PC-9 (cell line): Measurements from ENCODE around the gene SMIM7. TPM values are rescaled to one million over a fixed set of nuclear protein-coding genes. Genes with fewer than 3 reads are reported as not detected.

Experiments used
- BruUV-seq: library from RNA; stranded (reverse); fragments of 400-500 nt; replicated peaks from 2 replicates; lab custom pipeline; 2021; lab: Mats Ljungman, UMichigan
- CTCF ChIA-PET: fragments of 300-600 bp; sonication (Branson Sonifier 250); formaldehyde crosslinking; loops from one replicate; lab custom pipeline; 2022; ENCODE audit warnings: antibody characterized with exemption; lab: Charles Lee
- POLR2A ChIA-PET: fragments of 300-600 bp; sonication (Branson Sonifier 250); formaldehyde crosslinking; loops from one replicate; lab custom pipeline; 2022; ENCODE audit warnings: antibody characterized with exemption; ENCODE audit not compliant: unreplicated experiment; lab: Charles Lee
- DNase-seq, 2 experiments: peaks; one replicate each; pipeline versions ENCODE4 v3.0.0 to v3.0.0-alpha.2; 2015 to 2022; ENCODE audit warnings: mixed read lengths in 1 of 2
- H2AFZ ChIP-seq: fragments of 200-600 bp; sonication (generic); 2 replicates; pipeline ENCODE4 v1.8.1; 2017; ENCODE audit warnings: antibody characterized with exemption
- H3F3A ChIP-seq: fragments of 200-600 bp; sonication (generic); 2 replicates; pipeline ENCODE4 v1.8.1; 2017; ENCODE audit warnings: antibody characterized with exemption, mild to moderate bottlenecking, low read depth; ENCODE audit not compliant: insufficient read depth
- H3K27ac ChIP-seq: fragments of 200-600 bp; sonication (generic); 2 replicates; pipeline ENCODE4 v1.6.1; 2016; ENCODE audit warnings: mixed run types
- H3K27me3 ChIP-seq: fragments of 200-600 bp; sonication (generic); 2 replicates; pipeline ENCODE4 v1.6.1; 2016; ENCODE audit warnings: low read depth, mixed run types; ENCODE audit not compliant: insufficient read depth
- H3K36me3 ChIP-seq: fragments of 200-600 bp; sonication (generic); 2 replicates; pipeline ENCODE4 v1.6.1; 2016; ENCODE audit warnings: low read depth, mixed run types
- H3K4me1 ChIP-seq: fragments of 200-600 bp; sonication (generic); replicated peaks from 2 replicates; pipeline ENCODE4 v1.6.1; 2016; ENCODE audit warnings: mixed run types; ENCODE audit not compliant: insufficient read depth
- H3K4me2 ChIP-seq: fragments of 200-600 bp; sonication (generic); 2 replicates; pipeline ENCODE4 v1.6.1; 2017; ENCODE audit warnings: mixed run types
- H3K4me3 ChIP-seq: fragments of 200-600 bp; sonication (generic); 2 replicates; pipeline ENCODE4 v1.6.1; 2016; ENCODE audit warnings: mixed run types
- H3K79me2 ChIP-seq: fragments of 200-600 bp; sonication (generic); 2 replicates; pipeline ENCODE4 v1.6.1; 2017; ENCODE audit warnings: low read depth, mixed run types
- H3K9me2 ChIP-seq: fragments of 200-600 bp; sonication (generic); 2 replicates; pipeline ENCODE4 v1.8.1; 2017; ENCODE audit warnings: mild to moderate bottlenecking; ENCODE audit not compliant: insufficient read depth
- H3K9me3 ChIP-seq: fragments of 200-600 bp; sonication (generic); 2 replicates; pipeline ENCODE4 v1.8.1; 2016; ENCODE audit warnings: low read depth; ENCODE audit not compliant: insufficient read depth
- H4K20me1 ChIP-seq: fragments of 200-600 bp; sonication (generic); 2 replicates; pipeline ENCODE4 v1.8.1; 2017; ENCODE audit not compliant: insufficient read depth
- EZH2 ChIP-seq: fragments of 200-600 bp; sonication (generic); IDR thresholded peaks from 2 replicates; pipeline ENCODE4 v1.8.0; 2017; ENCODE audit warnings: antibody characterized with exemption, low read depth
- intact Hi-C: fragments of 100-400 bp; cut with micrococcal nuclease; formaldehyde crosslinking; loops from one replicate; pipeline ENCODE4 v1.10.0; 2022; ENCODE audit not compliant: unreplicated experiment
- total RNA-seq: library from RNA; stranded (reverse); gene quantifications from 2 replicates; pipeline ENCODE4 v1.2.3, GENCODE V29; 2021
- TF ChIP-seq, protein P1 (sequence below): fragments of 200-600 bp; sonication (generic); conservative IDR thresholded peaks from 2 replicates; pipeline ENCODE4 v1.6.1; 2017; ENCODE audit warnings: mixed run types, antibody characterized with exemption, mild to moderate bottlenecking, moderate library complexity

SMIM7 gene
- total RNA-seq, 1 experiment from 2014 or later: 72.9 TPM

DNA sequence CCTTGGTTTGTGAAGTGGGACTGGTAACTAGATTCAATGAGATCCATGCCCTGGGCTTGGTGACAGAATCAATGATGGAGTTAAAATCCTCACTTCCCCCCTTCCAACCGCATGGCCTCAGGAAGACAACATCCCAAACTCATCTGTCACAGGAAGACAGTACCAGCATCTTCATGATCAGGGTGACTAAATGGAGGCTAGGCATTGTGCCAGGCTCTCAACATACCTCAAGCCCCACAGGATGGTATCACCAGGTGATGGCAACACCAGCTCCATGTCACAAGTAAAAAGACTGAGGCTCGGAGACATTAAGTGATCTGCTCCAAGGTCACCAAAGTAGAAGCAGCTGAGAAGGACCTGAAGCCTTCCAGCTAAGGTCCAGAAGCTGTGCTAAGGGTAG, 46.1 kb downstream of the SMIM7 start:
- no peaks in the 10 kb centered on the region for H3K9me3 ChIP-seq
- H3K4me3 ChIP-seq: no peak overlapping the region
- TF ChIP-seq, protein P1, sequence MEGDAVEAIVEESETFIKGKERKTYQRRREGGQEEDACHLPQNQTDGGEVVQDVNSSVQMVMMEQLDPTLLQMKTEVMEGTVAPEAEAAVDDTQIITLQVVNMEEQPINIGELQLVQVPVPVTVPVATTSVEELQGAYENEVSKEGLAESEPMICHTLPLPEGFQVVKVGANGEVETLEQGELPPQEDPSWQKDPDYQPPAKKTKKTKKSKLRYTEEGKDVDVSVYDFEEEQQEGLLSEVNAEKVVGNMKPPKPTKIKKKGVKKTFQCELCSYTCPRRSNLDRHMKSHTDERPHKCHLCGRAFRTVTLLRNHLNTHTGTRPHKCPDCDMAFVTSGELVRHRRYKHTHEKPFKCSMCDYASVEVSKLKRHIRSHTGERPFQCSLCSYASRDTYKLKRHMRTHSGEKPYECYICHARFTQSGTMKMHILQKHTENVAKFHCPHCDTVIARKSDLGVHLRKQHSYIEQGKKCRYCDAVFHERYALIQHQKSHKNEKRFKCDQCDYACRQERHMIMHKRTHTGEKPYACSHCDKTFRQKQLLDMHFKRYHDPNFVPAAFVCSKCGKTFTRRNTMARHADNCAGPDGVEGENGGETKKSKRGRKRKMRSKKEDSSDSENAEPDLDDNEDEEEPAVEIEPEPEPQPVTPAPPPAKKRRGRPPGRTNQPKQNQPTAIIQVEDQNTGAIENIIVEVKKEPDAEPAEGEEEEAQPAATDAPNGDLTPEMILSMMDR: no peak
- TF ChIP-seq EZH2: no peak
- H3F3A ChIP-seq: peaks cover 17% of the 10 kb centered on the region
- H4K20me1 ChIP-seq: peaks cover 100% of the 10 kb centered on the region
- ChIA-PET POLR2A (no interaction called here), CTCF (interaction anchor here (0.6 kb wide), 1 partner anchor 13 kb away, joined by 3 read pairs; no protein-coding TSS in a partner anchor)
- H3K9me2 ChIP-seq: no peaks in the 10 kb centered on the region
- BruUV-seq: no TSS peak
- no peak for DNase-seq
- peaks cover 18% of the 10 kb centered on the region for H3K4me1 ChIP-seq
- intact Hi-C loops: no loop called here
- no peaks in the 10 kb centered on the region for H3K36me3 ChIP-seq
- H3K4me2 ChIP-seq: no peak overlapping the region
- no peak overlapping the region for H3K27ac ChIP-seq
- peaks cover 100% of the 10 kb centered on the region for H3K79me2 ChIP-seq
- no peak overlapping the region for H2AFZ ChIP-seq
- no peaks in the 10 kb centered on the region for H3K27me3 ChIP-seq

DNA sequence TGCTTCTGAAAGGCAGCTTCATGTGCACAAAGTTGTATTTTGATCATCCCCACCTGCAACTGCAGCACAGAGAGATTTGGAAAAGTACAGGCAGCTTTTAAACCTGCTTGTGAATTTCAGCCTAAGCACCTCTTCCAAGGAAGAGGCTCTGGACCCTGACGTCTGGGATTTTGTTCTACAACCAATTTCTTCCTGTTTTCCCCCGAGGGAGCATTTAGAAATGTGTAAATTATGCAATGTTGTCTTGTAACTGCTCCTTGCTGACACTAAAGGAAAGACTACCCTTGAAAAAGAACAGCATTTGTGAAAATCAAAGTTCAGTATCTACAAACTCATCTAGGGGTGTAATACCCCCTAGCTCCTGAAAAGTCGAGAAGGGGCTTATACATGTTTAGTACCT, 47.3 kb downstream of the SMIM7 start:
- peaks cover 18% of the 10 kb centered on the region for H3K4me1 ChIP-seq
- no peak overlapping the region for H3K27ac ChIP-seq
- TF ChIP-seq EZH2: no peak
- TF ChIP-seq, protein P1: no peak
- intact Hi-C loops: no loop called here
- no peaks in the 10 kb centered on the region for H3K9me2 ChIP-seq
- CTCF ChIA-PET: interaction anchor here (0.5 kb wide), 1 partner anchor 157 kb away, joined by 4 read pairs; no protein-coding TSS in a partner anchor
- H3K27me3 ChIP-seq: no peaks in the 10 kb centered on the region
- H3F3A ChIP-seq: peaks cover 23% of the 10 kb centered on the region
- H3K4me2 ChIP-seq: no peak overlapping the region
- POLR2A ChIA-PET: interaction anchor here (0.5 kb wide), 1 partner anchor 52 kb away, joined by 9 read pairs; no protein-coding TSS in a partner anchor
- DNase-seq: no peak
- no TSS peak for BruUV-seq
- H3K79me2 ChIP-seq: peaks cover 100% of the 10 kb centered on the region
- H4K20me1 ChIP-seq: peaks cover 100% of the 10 kb centered on the region
- no peaks in the 10 kb centered on the region for H3K9me3 ChIP-seq
- no peak overlapping the region for H2AFZ ChIP-seq
- no peaks in the 10 kb centered on the region for H3K36me3 ChIP-seq
- no peak overlapping the region for H3K4me3 ChIP-seq

DNA sequence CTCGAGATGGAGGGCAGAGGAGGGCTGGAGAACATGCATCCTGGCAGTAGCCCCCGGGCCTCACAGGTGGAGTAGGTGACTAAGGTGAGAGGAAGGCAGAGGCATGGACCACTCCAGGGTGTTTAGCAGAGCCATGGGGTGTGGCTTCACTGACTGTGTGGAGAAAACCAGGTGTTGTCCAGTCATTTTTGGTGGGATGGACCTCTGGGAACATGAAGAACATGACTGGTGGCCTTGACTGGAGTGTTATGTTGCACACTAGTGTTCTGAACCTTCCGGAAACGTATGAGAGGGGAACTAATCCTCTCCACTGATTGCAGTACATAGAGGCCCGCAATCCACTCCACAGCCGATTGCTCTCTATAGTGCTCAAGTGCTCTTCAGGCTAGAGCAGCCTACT, 48.8 kb downstream of the SMIM7 start:
- Histone ChIP-seq H3F3A (peaks cover 23% of the 10 kb centered on the region), H3K27ac (no peak overlapping the region), H4K20me1 (peaks cover 95% of the 10 kb centered on the region), H3K4me3 (no peak overlapping the region), H3K27me3 (no peaks in the 10 kb centered on the region), H2AFZ (no peak overlapping the region), H3K9me2 (no peaks in the 10 kb centered on the region), H3K36me3 (no peaks in the 10 kb centered on the region), H3K4me2 (no peak overlapping the region), H3K4me1 (peaks cover 16% of the 10 kb centered on the region), H3K79me2 (peaks cover 98% of the 10 kb centered on the region), H3K9me3 (no peaks in the 10 kb centered on the region)
- TF ChIP-seq, protein P1: no peak
- TF ChIP-seq EZH2: no peak
- no TSS peak for BruUV-seq
- intact Hi-C loops: no loop called here
- ChIA-PET POLR2A (no interaction called here), CTCF (interaction anchor here (0.7 kb wide), 1 partner anchor 35 kb away, joined by 3 read pairs; no protein-coding TSS in a partner anchor)
- no peak for DNase-seq
